GM12878 (cell line): Measurements from ENCODE around the gene CXCL17. TPM values are rescaled to one million over a fixed set of nuclear protein-coding genes. Genes with fewer than 3 reads are reported as not detected.

ENCODE experiments used
- ATAC-seq: fragments of 200-7000 bp; cut with Tn5 transposase; 3 replicates; pipeline ENCODE4 v1.9.1; 2020; ENCODE audit warnings: mild to moderate bottlenecking, moderate library complexity
- BruUV-seq: library from RNA; stranded (reverse); fragments of 400-500 nt; replicated peaks from 2 replicates; lab custom pipeline; 2021; lab: Mats Ljungman, UMichigan
- CTCF ChIA-PET: fragments of 300-600 bp; sonication (Branson Sonifier 250); formaldehyde crosslinking; extraction: SDS; loops from one replicate; lab custom pipeline; 2021; ENCODE audit warnings: inconsistent platforms; lab: Yijun Ruan, JAX
- POLR2A ChIA-PET: fragments of 350-600 bp; formaldehyde crosslinking; extraction: SDS; loops from one replicate; lab custom pipeline; 2021; ENCODE audit warnings: inconsistent platforms; lab: Charles Lee
- RAD21 ChIA-PET: fragments of 300-600 bp; sonication (Branson Sonifier 250); formaldehyde crosslinking; loops from one replicate; lab custom pipeline; 2023; ENCODE audit warnings: antibody characterized with exemption; ENCODE audit not compliant: unreplicated experiment; lab: Charles Lee
- SMC1A ChIA-PET: fragments of 300-600 bp; sonication (Branson Sonifier 250); formaldehyde crosslinking; loops from one replicate; lab custom pipeline; 2023; ENCODE audit not compliant: unreplicated experiment, uncharacterized antibody; lab: Charles Lee
- DNase-seq: peaks from one replicate; pipeline ENCODE4 v3.0.0-alpha.2; 2011; ENCODE audit warnings: low read depth, low spot score
- FAIRE-seq: peaks from 3 replicates; lab custom pipeline; 2011; peaks lifted over from hg19 to GRCh38; lab: Jason Lieb, UNC
- H2AFZ ChIP-seq: 2 replicates; pipeline ENCODE4 v1.6.0; 2011; ENCODE audit warnings: low read depth, low read length, control low read depth; ENCODE audit not compliant: control insufficient read depth
- H3K27ac ChIP-seq: 2 replicates; pipeline ENCODE4 v1.5.1; 2011; ENCODE audit warnings: control low read depth; ENCODE audit not compliant: control insufficient read depth, insufficient read depth
- H3K27me3 ChIP-seq, 2 experiments: replicated peaks in 1 of 2; 2 replicates each; pipeline versions ENCODE4 v1.6.0 to v1.6.1; 2011; ENCODE audit warnings: low read length in 1 of 2; ENCODE audit not compliant: control insufficient read depth in 2 of 2, insufficient read depth in 2 of 2
- H3K36me3 ChIP-seq, 2 experiments: 2 replicates each; pipeline ENCODE4 v1.5.1; 2011; ENCODE audit warnings: low read length in 1 of 2; ENCODE audit not compliant: control insufficient read depth in 2 of 2, insufficient read depth in 2 of 2
- H3K4me1 ChIP-seq: 2 replicates; pipeline ENCODE4 v1.6.1; 2011; ENCODE audit warnings: mild to moderate bottlenecking, low read length, moderate library complexity, mixed read lengths; ENCODE audit not compliant: control insufficient read depth, insufficient read depth
- H3K4me2 ChIP-seq: 2 replicates; pipeline ENCODE4 v1.6.0; 2011; ENCODE audit warnings: control low read depth; ENCODE audit not compliant: control insufficient read depth, insufficient read depth
- H3K4me3 ChIP-seq: fragments of 200-600 bp; sonication (generic); 2 replicates; pipeline ENCODE4 v1.5.1; 2016
- H3K79me2 ChIP-seq: 2 replicates; pipeline ENCODE4 v1.6.0; 2011; ENCODE audit warnings: low read length; ENCODE audit not compliant: control insufficient read depth, insufficient read depth
- H3K9ac ChIP-seq: 2 replicates; pipeline ENCODE4 v1.8.0; 2011; ENCODE audit warnings: low read length, control low read depth, mixed read lengths; ENCODE audit not compliant: control insufficient read depth, insufficient read depth
- H3K9me3 ChIP-seq: replicated peaks from 3 replicates; pipeline ENCODE4 v1.5.1; 2011; ENCODE audit warnings: mild to moderate bottlenecking, low read length; ENCODE audit not compliant: control insufficient read depth, insufficient read depth
- H4K20me1 ChIP-seq: 2 replicates; pipeline ENCODE4 v1.6.0; 2011; ENCODE audit not compliant: control insufficient read depth, insufficient read depth
- NFXL1 ChIP-seq: fragments of 450-650 bp; IDR thresholded peaks from 2 replicates; pipeline ENCODE4 v1.6.1; 2017; ENCODE audit warnings: antibody characterized with exemption, mild to moderate bottlenecking, borderline replicate concordance
- NFYA ChIP-seq: IDR thresholded peaks from 2 replicates; pipeline ENCODE4 v1.6.1; 2011; ENCODE audit warnings: low read depth, mild to moderate bottlenecking, low read length, improper control_type of control experiment, borderline replicate concordance
- PAX5 ChIP-seq: IDR thresholded peaks from 2 replicates; pipeline ENCODE4 v1.6.1; 2011; ENCODE audit warnings: low read depth, low read length, borderline replicate concordance
- PAX8 ChIP-seq: fragments of 450-650 bp; IDR thresholded peaks from 2 replicates; pipeline ENCODE4 v1.6.1; 2017; ENCODE audit warnings: mild to moderate bottlenecking, moderate library complexity
- POU2F2 ChIP-seq: IDR thresholded peaks from 3 replicates; pipeline ENCODE4 v1.6.1; 2011; ENCODE audit warnings: low read depth, mild to moderate bottlenecking, low read length, borderline replicate concordance
- RAD21 ChIP-seq: IDR thresholded peaks from 2 replicates; pipeline ENCODE4 v1.6.1; 2011; ENCODE audit warnings: mild to moderate bottlenecking, low read depth, low read length, moderate library complexity; ENCODE audit not compliant: insufficient read depth
- REST ChIP-seq: IDR thresholded peaks from 2 replicates; pipeline ENCODE4 v1.6.1; 2012; ENCODE audit warnings: mild to moderate bottlenecking, low read depth, low read length
- SKIL ChIP-seq: fragments of 450-650 bp; IDR thresholded peaks from 2 replicates; pipeline ENCODE4 v1.6.1; 2017; ENCODE audit warnings: mild to moderate bottlenecking, low read depth, inconsistent platforms; ENCODE audit not compliant: poor library complexity, severe bottlenecking
- SP1 ChIP-seq: IDR thresholded peaks from one replicate; pipeline ENCODE4 v1.6.1; 2011; ENCODE audit warnings: low read depth, low read length
- SREBF2 ChIP-seq: IDR thresholded peaks from 2 replicates; pipeline ENCODE4 v1.6.1; 2012; ENCODE audit warnings: mild to moderate bottlenecking, low read length
- SUPT20H ChIP-seq: IDR thresholded peaks from 2 replicates; pipeline ENCODE4 v1.6.1; 2011; ENCODE audit warnings: low read depth, mild to moderate bottlenecking, low read length, moderate library complexity, borderline replicate concordance; ENCODE audit not compliant: control insufficient read depth
- USF1 ChIP-seq: IDR thresholded peaks from 2 replicates; pipeline ENCODE4 v1.6.1; 2011; ENCODE audit warnings: borderline replicate concordance, low read depth, mild to moderate bottlenecking, moderate library complexity, mixed read lengths, low read length; ENCODE audit not compliant: insufficient read depth; ENCODE audit errors: extremely low read length
- WRNIP1 ChIP-seq: IDR thresholded peaks from 2 replicates; pipeline ENCODE4 v1.6.1; 2011; ENCODE audit warnings: low read depth, low read length, improper control_type of control experiment, borderline replicate concordance
- ZNF384 ChIP-seq: IDR thresholded peaks from 2 replicates; pipeline ENCODE4 v1.6.1; 2012; ENCODE audit warnings: low read depth, mild to moderate bottlenecking, low read length, improper control_type of control experiment, borderline replicate concordance
- WGBS: methylation state at CpG from one replicate; pipeline ENCODE4 v1.1.6; 2016; ENCODE audit warnings: low lambda C conversion rate; ENCODE audit not compliant: insufficient replicate concordance, insufficient coverage; ENCODE audit errors: missing lambda C conversion rate; 5-methylcytosine and 5-hydroxymethylcytosine counted together
- in situ Hi-C: fragments of 300-500 bp; cut with MboI; formaldehyde crosslinking; loops from 9 replicates; pipeline ENCODE4 v1.14.3; 2018; ENCODE audit warnings: mixed read lengths
- intact Hi-C: fragments of 100-400 bp; cut with micrococcal nuclease; formaldehyde crosslinking; loops from one replicate; pipeline ENCODE4 v1.14.2; 2022; ENCODE audit not compliant: unreplicated experiment
- polyA plus RNA-seq, 11 experiments: library from polyadenylated mRNA; depleted of rRNA in 4 of 11; unstranded in 6 of 11; stranded (reverse) in 5 of 11; fragments of >200 nt; fragmentation: Nextera tagmentation in 4 of 11; fragmentation: Illumina TruSeq in 1 of 11; extraction: Ambion mirVana in 4 of 11; extraction: Trizol in 1 of 11; gene quantifications; 1 replicate in 1 of 11; 2 replicates in 10 of 11; pipeline versions ENCODE4 v1.2.1 to v1.2.3, GENCODE V29; 2011 to 2016; ENCODE audit warnings: inconsistent platforms in 2 of 11, missing spikeins in 2 of 11, low read depth in 1 of 11
- total RNA-seq, 4 experiments: library from RNA; depleted of rRNA in 3 of 4; stranded (reverse); fragments of >200 nt in 3 of 4; fragmentation: Illumina TruSeq in 1 of 4; extraction: Trizol in 1 of 4; gene quantifications; 2 replicates each; pipeline versions ENCODE4 v1.2.1 to v1.2.3, GENCODE V29; 2013 to 2021

Gene CXCL17
- total and polyA plus RNA-seq, 10 of the 15 experiments (the other 5 are each of a cell fraction or from before 2014, with no cell fraction given): 0.13 to 0.24 (median 0.15) TPM; not detected in 7

- TF ChIP-seq SUPT20H: no peak
- TF ChIP-seq NFXL1: no peak
- TF ChIP-seq, all 136 proteins: peak for 2
Measured at GRCh38 chr19:42466521-42467182, 23.9 kb upstream of the CXCL17 start (continued).

GRCh38 chr19:42465827-42466280 lies 23.1 kb upstream of the CXCL17 start:
- in situ Hi-C loops (no loop called here), intact Hi-C loops (loop anchor here (1.0 to 5.0 kb wide), 2 partner anchors 46 to 63 kb away; no protein-coding TSS in a partner anchor)
- Histone ChIP-seq H3K36me3 (no peaks in the 10 kb centered on the region), H2AFZ (peak overlapping the region; percentile 72), H3K27ac (peak overlapping the region; percentile 78), H3K79me2 (no peaks in the 10 kb centered on the region), H4K20me1 (no peaks in the 10 kb centered on the region), H3K9ac (peak overlapping the region; percentile 30), H3K9me3 (no peaks in the 10 kb centered on the region), H3K27me3 (no peaks in the 10 kb centered on the region), H3K4me3 (no peak overlapping the region), H3K4me2 (peak overlapping the region; percentile 56), H3K4me1 (peaks cover 32% of the 10 kb centered on the region)
- DNase-seq (peak; percentile 66), ATAC-seq (peak; percentile 95), FAIRE-seq (peak; percentile 95)
- ChIA-PET CTCF (interaction anchor here (0.7 to 5.3 kb wide), 27 partner anchors 9 to 132 kb away, joined by 3 to 116 read pairs (median 6); partner anchors contain the start of gene CEACAM1), POLR2A (interaction anchor here (0.5 to 2.4 kb wide), 15 partner anchors 12 to 590 kb away, joined by 3 to 32 read pairs (median 5); partner anchors contain the start of gene CEACAM1), SMC1A (interaction anchor here (0.8 to 8.0 kb wide), 22 partner anchors 10 to 97 kb away, joined by 3 to 127 read pairs (median 6); partner anchors contain the start of gene CEACAM1), RAD21 (interaction anchor here (0.7 to 3.6 kb wide), 16 partner anchors 11 to 111 kb away, joined by 3 to 135 read pairs (median 8); partner anchors contain the start of gene CEACAM1)
- 1% methylated on average over 5 of the region's 5 CpGs for WGBS
- BruUV-seq: no TSS peak
- TF ChIP-seq RAD21 (peak; percentile 68), SP1 (no peak), SREBF2 (no peak), NFYA (no peak), USF1 (no peak), REST (no peak), PAX8 (no peak), SKIL (peak; percentile 37), WRNIP1 (0 out of 2 replicates have a peak, but pooled peaks have one; percentile 59), ZNF384 (no peak), PAX5 (peak; percentile 31; the same call in 1 of the 2 replicates), POU2F2 (0 out of 3 replicates have a peak, but pooled peaks have one; percentile 19)
